Measurements from ENCODE around the gene CCDC167. TPM values are rescaled to one million over a fixed set of nuclear protein-coding genes. Genes with fewer than 3 reads are reported as not detected.

CCDC167 gene
- total and polyA plus RNA-seq, 8 donors, result 4.3 to 12.4 (median 7.0) TPM

- TF ChIP-seq CTCF (IDR thresholded peaks at IDR 0.05), result no peak
- Histone ChIP-seq H3K4me1 (peaks cover 0 to 4% (median 0%) of the 10 kb centered on the region in 3 donors), H3K36me3 (no peaks in the 10 kb centered on the region), H3K9me3 (no peaks in the 10 kb centered on the region), H3K27ac (no peak overlapping the region), H3K4me3 (peak overlapping the region in 2 of 4 donors; percentile 59 to 83), H3K27me3 (no peaks in the 10 kb centered on the region)
- FAIRE-seq (no peak), ATAC-seq (no peak), DNase-seq (no peak)
- intact Hi-C loops (cut with DNase I), result no loop called here
- 72 to 76% methylated on average over 4 of the region's 4 CpGs for WGBS, 2 donors
These were observed 558 bp upstream of the CCDC167 start for GRCh38 chr6:37500294-37500608.

- Histone ChIP-seq H3K27me3 (no peaks in the 10 kb centered on the region), H3K9me3 (no peaks in the 10 kb centered on the region), H3K4me1 (peaks cover 0 to 4% (median 0%) of the 10 kb centered on the region in 3 donors), H3K4me3 (no peak overlapping the region), H3K36me3 (no peaks in the 10 kb centered on the region), H3K27ac (no peak overlapping the region)
- DNase-seq, result no peak
- no peak for FAIRE-seq
- WGBS, 2 donors, result 81 to 91% methylated on average over 13 of the region's 13 CpGs
- TF ChIP-seq CTCF (IDR thresholded peaks at IDR 0.05), result no peak
- intact Hi-C loops (cut with DNase I), result no loop called here
- no peak for ATAC-seq
These were observed 2.5 kb downstream of the CCDC167 start for GRCh38 chr6:37496951-37497885.

GRCh38 chr6:37495244-37495934 lies 4.3 kb downstream of the CCDC167 start:
- no peaks in the 10 kb centered on the region for H3K9me3 ChIP-seq
- FAIRE-seq, result no peak
- peaks cover 0 to 4% (median 0%) of the 10 kb centered on the region in 3 donors for H3K4me1 ChIP-seq
- intact Hi-C loops (cut with DNase I), result no loop called here
- no peak overlapping the region for H3K4me3 ChIP-seq
- no peaks in the 10 kb centered on the region for H3K36me3 ChIP-seq
- ATAC-seq, result no peak
- no peaks in the 10 kb centered on the region for H3K27me3 ChIP-seq
- H3K27ac ChIP-seq, result no peak overlapping the region
- no peak for TF ChIP-seq CTCF (IDR thresholded peaks at IDR 0.05)
- no peak for DNase-seq
- 83 to 89% methylated on average over 4 of the region's 4 CpGs for WGBS, 2 donors

GRCh38 chr6:37493661-37493995 lies 6.1 kb downstream of the CCDC167 start:
- no peaks in the 10 kb centered on the region for H3K4me1 ChIP-seq
- TF ChIP-seq CTCF (IDR thresholded peaks at IDR 0.05), result no peak
- DNase-seq (peak in 1 of 6 donors; percentile 22), ATAC-seq (peak in 1 of 4 donors; percentile 6), FAIRE-seq (no peak)
- H3K27ac ChIP-seq, result no peak overlapping the region
- H3K36me3 ChIP-seq, result no peaks in the 10 kb centered on the region
- intact Hi-C loops (cut with DNase I), result no loop called here
- H3K4me3 ChIP-seq, result no peak overlapping the region
- H3K27me3 ChIP-seq, result no peaks in the 10 kb centered on the region
- WGBS, 2 donors, result 77 to 78% methylated on average over 9 of the region's 9 CpGs
- H3K9me3 ChIP-seq, result no peaks in the 10 kb centered on the region
